Psoas muscle (tissue), 8 donors: ENCODE data around the gene HADH. TPM values are rescaled to one million over a fixed set of nuclear protein-coding genes. Genes with fewer than 3 reads are reported as not detected.
"Not testable (repeated sequence)": the region's sequence is repeated elsewhere in the genome, so short reads cannot be mapped to it uniquely, and the experiment has no call there.

Experiments used
- ATAC-seq, 4 donors: fragments of 200-7000 bp; cut with Tn5 transposase; one replicate each; pipeline ENCODE4 v1.9.1; 2020; ENCODE audit warnings: moderate library complexity in 3 of 4, mild to moderate bottlenecking in 2 of 4
- DNase-seq, 2 donors: peaks; one replicate each; pipeline ENCODE4 v3.0.0-alpha.2; 2020
- H3K27ac ChIP-seq: fragments of 200-600 bp; one replicate; pipeline ENCODE4 v1.8.0; 2022
- H3K27me3 ChIP-seq, 3 donors: fragments of 200-600 bp in 1 of 3; one replicate each; pipeline versions ENCODE4 v1.6.1 to v1.8.0; 2013 to 2022; ENCODE audit warnings: low read length in 2 of 3, mild to moderate bottlenecking in 2 of 3, moderate library complexity in 1 of 3; ENCODE audit not compliant: insufficient read depth in 3 of 3
- H3K36me3 ChIP-seq, 2 donors: fragments of 200-600 bp in 1 of 2; one replicate each; pipeline versions ENCODE4 v1.6.1 to v1.8.0; 2013 to 2022; ENCODE audit warnings: low read depth in 1 of 2, mild to moderate bottlenecking in 1 of 2, moderate library complexity in 1 of 2; ENCODE audit not compliant: insufficient read depth in 1 of 2
- H3K4me1 ChIP-seq: fragments of 200-600 bp; one replicate; pipeline ENCODE4 v1.8.0; 2022
- H3K4me3 ChIP-seq: fragments of 200-600 bp; one replicate; pipeline ENCODE4 v1.8.0; 2022; ENCODE audit warnings: mild to moderate bottlenecking
- H3K9me3 ChIP-seq: fragments of 200-600 bp; one replicate; pipeline ENCODE4 v1.8.0; 2022
- WGBS, 3 donors: extraction: QIAGEN DNeasy Blood & Tissue Kit; methylation state at CpG; one replicate each; pipeline versions ENCODE4 v1.1.6 to v1.1.7; 2013; 5-methylcytosine and 5-hydroxymethylcytosine counted together
- intact Hi-C, 2 donors: fragments of 100-400 bp; cut with DNase I; formaldehyde crosslinking; loops; one replicate each; pipeline versions ENCODE4 v1.11.0 to v1.14.2; 2022
- polyA plus RNA-seq, 3 donors: library from polyadenylated mRNA; stranded (reverse); fragments of 200-250 nt; gene quantifications; one replicate each; pipeline ENCODE4 v1.2.3, GENCODE V29; 2013
- total RNA-seq, 4 donors: library from RNA; stranded (reverse); fragmentation: NEBNext Ultra II Directional in 2 of 4; extraction: Animal tissue kit (Norgen Biotek cat#: 25700) in 2 of 4; gene quantifications; one replicate each; pipeline versions ENCODE4 v1.2.1 to v1.2.4, GENCODE V29; 2021 to 2023
- TF ChIP-seq, protein P1 (sequence below): fragments of 200-600 bp; IDR thresholded peaks from one replicate; pipeline ENCODE4 v1.8.0; 2022; ENCODE audit warnings: antibody characterized with exemption
- donor health status: healthy with polysubstance abuse.
- donor health status: DM: no; HTN: no; CAD: no; lungs with moderate emphysema.
- donor health status: Bipolar disorder and iron deficiency.
- donor health status: healthy.
- donor health status: DM: yes; HTN: yes; CAD: no.
- donor health status: DM: no; HTN: no; CAD: no.
- donor health status: DM: no; HTN: no; CAD: no.
- donor health status: DM: yes; HTN: yes; CAD: no.

Gene HADH
- total and polyA plus RNA-seq, 7 donors: 26.6 to 150 (median 103) TPM

DNA sequence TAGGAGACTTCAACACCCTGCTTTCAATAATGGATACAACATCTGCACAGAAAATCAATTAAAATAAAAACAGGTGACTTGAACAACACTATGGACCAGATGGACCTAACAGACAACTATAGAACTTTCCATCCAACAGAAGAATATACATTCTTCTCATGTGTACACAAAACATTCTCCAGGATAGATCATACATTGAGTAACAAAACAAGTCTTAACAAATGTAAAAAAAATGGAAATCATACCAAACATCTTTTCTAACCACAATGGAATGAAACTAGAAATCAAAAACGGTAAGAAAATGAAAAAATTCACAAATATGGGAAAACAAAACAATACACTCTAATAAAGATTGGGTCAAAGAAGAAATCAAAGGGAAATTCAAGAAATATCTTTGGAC is 33.7 kb upstream of the HADH start:
- Histone ChIP-seq H3K27ac (no peak overlapping the region), H3K27me3 (no peaks in the 10 kb centered on the region), H3K36me3 (peaks cover 0 to 6% of the 10 kb centered on the region in 2 donors), H3K4me1 (no peaks in the 10 kb centered on the region), H3K9me3 (peaks cover 3% of the 10 kb centered on the region), H3K4me3 (no peak overlapping the region)
- WGBS, 3 donors: 77 to 91% (median 90%) methylated on average over 1 of the region's 1 CpG
- TF ChIP-seq, protein P1, sequence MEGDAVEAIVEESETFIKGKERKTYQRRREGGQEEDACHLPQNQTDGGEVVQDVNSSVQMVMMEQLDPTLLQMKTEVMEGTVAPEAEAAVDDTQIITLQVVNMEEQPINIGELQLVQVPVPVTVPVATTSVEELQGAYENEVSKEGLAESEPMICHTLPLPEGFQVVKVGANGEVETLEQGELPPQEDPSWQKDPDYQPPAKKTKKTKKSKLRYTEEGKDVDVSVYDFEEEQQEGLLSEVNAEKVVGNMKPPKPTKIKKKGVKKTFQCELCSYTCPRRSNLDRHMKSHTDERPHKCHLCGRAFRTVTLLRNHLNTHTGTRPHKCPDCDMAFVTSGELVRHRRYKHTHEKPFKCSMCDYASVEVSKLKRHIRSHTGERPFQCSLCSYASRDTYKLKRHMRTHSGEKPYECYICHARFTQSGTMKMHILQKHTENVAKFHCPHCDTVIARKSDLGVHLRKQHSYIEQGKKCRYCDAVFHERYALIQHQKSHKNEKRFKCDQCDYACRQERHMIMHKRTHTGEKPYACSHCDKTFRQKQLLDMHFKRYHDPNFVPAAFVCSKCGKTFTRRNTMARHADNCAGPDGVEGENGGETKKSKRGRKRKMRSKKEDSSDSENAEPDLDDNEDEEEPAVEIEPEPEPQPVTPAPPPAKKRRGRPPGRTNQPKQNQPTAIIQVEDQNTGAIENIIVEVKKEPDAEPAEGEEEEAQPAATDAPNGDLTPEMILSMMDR: no peak
- ATAC-seq (no peak), DNase-seq (no peak)
- intact Hi-C loops: no loop called here

DNA sequence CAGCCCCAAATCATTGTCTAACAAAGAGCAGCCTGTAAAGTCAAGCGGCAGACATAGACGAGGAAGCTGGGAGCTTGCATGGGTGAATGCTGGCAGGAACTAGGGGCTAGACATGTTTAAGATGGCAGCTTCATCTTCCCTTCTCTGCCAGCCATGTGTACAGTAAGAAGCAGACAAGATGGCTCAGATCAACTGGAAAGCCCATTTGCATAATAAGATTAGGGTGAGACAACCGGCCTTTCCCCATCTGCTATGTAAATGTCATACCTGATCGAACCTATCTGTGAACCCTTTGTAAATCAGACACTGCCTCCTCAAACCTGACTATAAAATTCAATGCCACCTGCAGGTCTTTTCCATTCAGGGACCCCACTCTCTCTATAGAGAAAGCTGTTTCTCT is 22.8 kb upstream of the HADH start:
- Histone ChIP-seq H3K36me3 (no peaks in the 10 kb centered on the region), H3K9me3 (peaks cover 2% of the 10 kb centered on the region), H3K27ac (no peak overlapping the region), H3K4me1 (no peaks in the 10 kb centered on the region), H3K27me3 (no peaks in the 10 kb centered on the region), H3K4me3 (no peak overlapping the region)
- TF ChIP-seq, protein P1: no peak
- DNase-seq (no peak), ATAC-seq (no peak)
- WGBS, 3 donors: 71 to 77% (median 76%) methylated on average over 4 of the region's 4 CpGs
- intact Hi-C loops: no loop called here

DNA sequence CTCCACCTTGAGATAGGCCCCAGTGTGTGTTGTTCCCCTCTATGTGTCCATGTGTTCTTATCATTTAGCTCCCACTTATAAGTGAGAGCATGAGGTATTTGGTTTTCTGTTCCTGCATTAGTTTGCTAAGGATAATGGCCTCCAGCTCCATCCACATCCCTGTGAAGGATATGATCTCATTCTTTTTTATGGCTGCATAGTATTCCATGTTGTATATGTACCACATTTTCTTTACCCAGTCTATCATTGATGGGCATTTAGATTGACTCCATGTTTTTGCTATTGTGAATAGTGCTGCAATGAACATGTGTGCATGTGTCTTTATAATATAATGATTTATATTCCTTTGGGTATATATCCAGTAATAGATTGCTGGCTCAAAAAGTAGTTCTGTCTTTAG is 22.2 kb upstream of the HADH start:
- DNase-seq, H3K4me1 ChIP-seq, H3K27me3 ChIP-seq, H3K9me3 ChIP-seq, H3K27ac ChIP-seq, H3K4me3 ChIP-seq, ATAC-seq, H3K36me3 ChIP-seq, intact Hi-C loops: not testable (repeated sequence)

DNA sequence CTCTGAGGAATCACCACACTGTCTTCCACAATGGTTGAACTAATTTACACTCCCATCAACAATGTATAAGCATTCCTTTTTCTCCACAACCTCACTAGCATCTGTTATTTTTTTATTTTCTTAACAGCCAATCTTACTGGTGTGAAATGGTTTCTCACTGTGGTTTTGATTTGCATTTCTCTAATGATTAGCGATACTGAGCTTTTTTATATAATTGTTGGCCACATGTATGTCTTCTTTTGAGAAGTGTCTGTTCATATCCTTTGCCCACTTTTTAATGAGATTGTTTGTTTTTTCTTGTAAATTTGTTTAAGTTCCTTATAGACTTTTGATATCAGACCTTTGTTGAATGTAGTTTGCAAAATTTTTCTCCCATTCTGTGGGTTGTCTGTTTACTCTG is 21.8 kb upstream of the HADH start:
- H3K27me3 ChIP-seq, H3K4me3 ChIP-seq, H3K36me3 ChIP-seq, H3K27ac ChIP-seq, H3K9me3 ChIP-seq, intact Hi-C loops, H3K4me1 ChIP-seq, DNase-seq, ATAC-seq: not testable (repeated sequence)
- 93 to 100% (median 98%) methylated on average over 1 of the region's 1 CpG for WGBS, 3 donors

DNA sequence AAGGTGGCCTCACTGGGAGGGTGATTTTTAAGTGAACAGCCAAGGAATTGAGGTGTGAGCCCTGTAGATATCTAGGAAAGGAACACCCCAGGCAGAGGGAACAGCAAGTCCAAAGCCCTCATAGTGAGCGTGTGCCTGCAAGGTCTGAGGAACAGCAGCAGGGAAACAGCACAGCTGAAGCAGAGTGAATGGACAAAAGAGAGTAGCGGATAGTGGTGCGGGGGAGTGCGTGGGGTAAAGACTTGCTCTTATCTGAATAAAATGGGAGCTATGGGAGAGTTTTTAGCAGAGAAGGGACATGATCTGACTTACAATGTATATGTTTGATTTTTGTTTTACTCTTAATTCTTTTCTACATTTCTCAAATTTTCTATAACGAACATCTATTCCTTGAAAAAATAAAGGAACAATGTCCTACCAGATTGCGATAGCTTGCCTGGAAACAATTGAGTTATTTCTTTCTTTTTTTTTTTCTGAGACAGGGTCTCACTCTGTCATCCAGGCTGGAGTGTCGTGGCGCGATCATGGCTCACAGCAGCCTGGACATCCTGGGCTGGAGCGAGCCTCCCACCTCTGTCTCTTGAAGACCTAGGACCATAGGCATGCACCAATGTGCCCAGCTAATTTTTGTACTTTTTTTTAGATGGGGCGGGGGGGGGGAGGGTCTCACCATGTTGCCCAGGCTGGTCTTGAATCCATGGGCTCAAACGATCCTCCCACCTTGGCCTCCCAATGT is 19.5 kb upstream of the HADH start:
- no peak for ATAC-seq
- H3K4me3 ChIP-seq: no peak overlapping the region
- WGBS, 3 donors: 95 to 98% (median 96%) methylated on average over 12 of the region's 12 CpGs
- no peaks in the 10 kb centered on the region for H3K4me1 ChIP-seq
- no peaks in the 10 kb centered on the region for H3K36me3 ChIP-seq
- TF ChIP-seq, protein P1: no peak
- intact Hi-C loops: no loop called here
- H3K27me3 ChIP-seq: no peaks in the 10 kb centered on the region
- no peak overlapping the region for H3K27ac ChIP-seq
- peaks cover 2% of the 10 kb centered on the region for H3K9me3 ChIP-seq
- no peak for DNase-seq

DNA sequence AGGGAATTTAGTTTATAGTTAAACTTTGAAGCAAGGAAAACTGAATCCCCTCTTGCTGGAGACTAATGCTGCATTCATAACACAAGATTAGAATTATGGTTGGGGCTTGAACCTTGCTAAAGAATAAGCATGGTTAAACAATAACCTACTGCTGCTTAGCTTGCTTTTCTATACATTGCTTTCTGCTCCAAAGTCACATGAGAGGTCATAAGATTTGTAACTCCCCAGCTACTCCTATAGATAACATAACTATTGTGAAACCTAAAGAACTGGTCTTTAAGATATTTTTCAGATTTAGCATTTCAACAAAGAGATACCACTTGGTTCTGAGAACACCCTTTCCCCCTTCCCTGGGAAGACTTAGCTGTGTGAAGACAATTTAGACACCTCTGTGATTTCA is 17.1 kb upstream of the HADH start:
- Histone ChIP-seq H3K4me1 (no peaks in the 10 kb centered on the region), H3K9me3 (no peaks in the 10 kb centered on the region), H3K27me3 (no peaks in the 10 kb centered on the region), H3K36me3 (no peaks in the 10 kb centered on the region), H3K4me3 (no peak overlapping the region), H3K27ac (no peak overlapping the region)
- intact Hi-C loops: no loop called here
- TF ChIP-seq, protein P1: no peak
- no peak for ATAC-seq
- no peak for DNase-seq
